Stimulated activated effector memory CD8-positive, alpha-beta T cell treated with anti-CD3 and anti-CD28 coated beads, Interleukin-12 subunit alpha, Interleukin-12 subunit beta, amount 100 ng/mL, for 72 hours (primary cell): ENCODE data around the gene EXTL2.
"Not testable (repeated sequence)": the region's sequence is repeated elsewhere in the genome, so short reads cannot be mapped to it uniquely, and the experiment has no call there.

Experiments
- ATAC-seq: fragments of 150-1000 bp; cut with Tn5 transposase; 2 replicates; pipeline ENCODE4 v1.10.0; 2021
- DNase-seq, 2 donors: peaks; one replicate each; pipeline ENCODE4 v3.0.0; 2021 to 2022; ENCODE audit warnings: low spot score in 2 of 2
- H3K27ac Mint-ChIP-seq: one replicate; pipeline ENCODE4 v1.8.0; 2022; ENCODE audit warnings: mild to moderate bottlenecking, mixed read lengths
- H3K36me3 Mint-ChIP-seq: one replicate; pipeline ENCODE4 v1.8.0; 2022; ENCODE audit warnings: mild to moderate bottlenecking, mixed read lengths
- H3K4me1 Mint-ChIP-seq: one replicate; pipeline ENCODE4 v1.8.0; 2022; ENCODE audit warnings: mixed read lengths
- H3K4me3 Mint-ChIP-seq: one replicate; pipeline ENCODE4 v1.8.0; 2022; ENCODE audit warnings: mild to moderate bottlenecking, mixed read lengths
- H3K9me3 Mint-ChIP-seq: one replicate; pipeline ENCODE4 v1.8.0; 2022; ENCODE audit warnings: mixed read lengths

The EXTL2 gene

GRCh38 chr1:100883963-100884362 lies 10.7 kb downstream of the EXTL2 start:
- DNase-seq (no peak), ATAC-seq (no peak)
- no peaks in the 10 kb centered on the region for H3K4me1 Mint-ChIP-seq
- no peak overlapping the region for H3K4me3 Mint-ChIP-seq
- H3K36me3 Mint-ChIP-seq: no peaks in the 10 kb centered on the region
- no peak overlapping the region for H3K27ac Mint-ChIP-seq
- no peaks in the 10 kb centered on the region for H3K9me3 Mint-ChIP-seq

GRCh38 chr1:100882698-100883097 lies 11.9 kb downstream of the EXTL2 start:
- Mint-ChIP-seq H3K4me1 (no peaks in the 10 kb centered on the region), H3K36me3 (no peaks in the 10 kb centered on the region), H3K9me3 (no peaks in the 10 kb centered on the region), H3K27ac (no peak overlapping the region), H3K4me3 (no peak overlapping the region)
- DNase-seq (no peak), ATAC-seq (no peak)

DNA sequence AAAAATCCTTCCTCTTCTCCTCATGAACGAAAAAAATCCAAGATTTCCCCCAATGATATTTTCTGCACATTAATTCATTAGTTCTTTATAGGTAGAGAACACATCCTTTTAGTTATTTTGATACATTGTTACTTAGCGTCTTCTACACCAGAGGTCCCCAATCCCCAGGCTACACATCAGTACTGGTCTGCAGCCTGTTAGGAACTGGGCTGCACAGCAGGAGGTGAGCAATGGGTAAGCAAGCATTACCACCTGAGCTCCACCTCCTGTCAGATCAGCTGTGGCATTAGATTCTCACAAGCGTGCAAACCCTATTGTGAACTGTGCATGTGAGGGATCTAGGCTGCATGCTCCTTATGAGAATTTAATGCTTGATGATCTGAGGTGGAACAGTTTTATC lies 13.0 kb downstream of the EXTL2 start:
- H3K27ac Mint-ChIP-seq: no peak overlapping the region
- H3K36me3 Mint-ChIP-seq: no peaks in the 10 kb centered on the region
- H3K9me3 Mint-ChIP-seq: no peaks in the 10 kb centered on the region
- ATAC-seq: no peak
- no peak for DNase-seq
- no peak overlapping the region for H3K4me3 Mint-ChIP-seq
- H3K4me1 Mint-ChIP-seq: no peaks in the 10 kb centered on the region

DNA sequence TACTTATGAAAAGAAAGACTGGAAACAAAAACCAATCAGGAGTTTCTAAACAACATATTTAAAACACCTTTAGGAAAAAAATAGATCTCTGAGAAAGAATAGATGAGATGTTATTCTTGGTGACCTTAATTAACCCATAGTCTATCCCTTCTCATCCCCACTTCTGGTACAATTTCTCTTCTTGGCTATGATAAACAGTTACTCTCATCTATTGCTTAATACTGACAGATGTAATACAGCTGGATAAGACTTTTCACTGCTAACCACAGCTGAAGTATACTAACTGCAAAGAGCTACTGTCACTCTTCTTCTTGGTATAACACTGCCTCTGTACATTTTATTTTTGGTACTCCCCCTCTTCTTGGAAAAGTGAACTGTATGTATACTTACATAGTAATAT lies 15.2 kb downstream of the EXTL2 start:
- Mint-ChIP-seq H3K9me3 (no peaks in the 10 kb centered on the region), H3K27ac (no peak overlapping the region)
- ATAC-seq: no peak

DNA sequence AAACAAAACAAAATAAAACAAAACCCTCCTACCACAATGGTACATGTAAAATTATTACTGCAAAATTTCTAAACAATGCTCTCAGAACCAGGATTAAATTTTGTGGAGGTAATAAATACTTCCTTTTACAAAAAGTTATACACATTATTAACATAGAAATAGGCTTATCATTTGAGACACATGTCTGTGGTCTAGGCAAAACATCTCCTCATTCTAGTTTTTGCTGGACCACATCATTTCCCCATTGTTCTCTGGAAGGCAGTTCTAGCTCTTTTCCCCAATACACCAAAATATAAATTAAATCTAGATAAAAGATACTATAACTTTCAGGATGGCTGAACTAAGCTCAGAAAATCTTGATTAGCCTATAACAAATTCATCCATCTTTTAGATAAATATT lies 18.4 kb downstream of the EXTL2 start:
- no peak for DNase-seq
- H3K4me1 Mint-ChIP-seq: no peaks in the 10 kb centered on the region
- no peaks in the 10 kb centered on the region for H3K9me3 Mint-ChIP-seq
- no peak for ATAC-seq
- H3K4me3 Mint-ChIP-seq: no peak overlapping the region
- no peaks in the 10 kb centered on the region for H3K36me3 Mint-ChIP-seq
- H3K27ac Mint-ChIP-seq: no peak overlapping the region

More for the DNA sequence above, 15.2 kb downstream of the EXTL2 start:
- H3K4me3 Mint-ChIP-seq: no peak overlapping the region
- no peaks in the 10 kb centered on the region for H3K36me3 Mint-ChIP-seq
- no peak for DNase-seq
- no peaks in the 10 kb centered on the region for H3K4me1 Mint-ChIP-seq

- no peak for ATAC-seq
- Mint-ChIP-seq H3K9me3 (no peaks in the 10 kb centered on the region), H3K4me3 (no peak overlapping the region), H3K4me1 (no peaks in the 10 kb centered on the region), H3K27ac (no peak overlapping the region), H3K36me3 (no peaks in the 10 kb centered on the region)
- DNase-seq: no peak
Measured at GRCh38 chr1:100875228-100875627, 19.4 kb downstream of the EXTL2 start.

GRCh38 chr1:100874433-100874832 lies 20.2 kb downstream of the EXTL2 start:
- Mint-ChIP-seq H3K4me3 (no peak overlapping the region), H3K36me3 (no peaks in the 10 kb centered on the region), H3K27ac (no peak overlapping the region), H3K4me1 (no peaks in the 10 kb centered on the region), H3K9me3 (no peaks in the 10 kb centered on the region)
- no peak for DNase-seq
- ATAC-seq: no peak

DNA sequence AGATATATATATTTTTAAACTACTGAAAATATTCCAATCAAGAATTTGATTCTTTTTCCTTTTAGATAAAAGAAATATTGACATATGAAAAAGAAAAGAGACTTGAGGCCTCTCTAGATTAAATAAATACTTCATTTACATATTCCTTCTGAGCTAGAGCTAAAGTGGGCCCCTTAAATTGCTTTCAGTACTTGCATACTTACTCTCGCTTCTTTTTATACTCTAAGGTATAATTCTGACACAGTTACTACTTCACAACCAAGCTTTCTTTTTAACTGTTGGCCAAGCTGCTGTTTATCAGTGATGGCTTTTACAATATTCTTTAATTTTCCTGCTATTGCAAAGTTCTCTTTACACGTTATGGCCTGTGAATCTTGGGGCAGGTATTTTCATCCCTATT lies 24.6 kb downstream of the EXTL2 start:
- no peaks in the 10 kb centered on the region for H3K9me3 Mint-ChIP-seq
- H3K27ac Mint-ChIP-seq: no peak overlapping the region
- no peak for ATAC-seq
- H3K36me3 Mint-ChIP-seq: no peaks in the 10 kb centered on the region
- H3K4me3 Mint-ChIP-seq: no peak overlapping the region
- DNase-seq: no peak
- H3K4me1 Mint-ChIP-seq: no peaks in the 10 kb centered on the region

- ATAC-seq: no peak
- Mint-ChIP-seq H3K4me3 (no peak overlapping the region), H3K9me3 (no peaks in the 10 kb centered on the region), H3K4me1 (no peaks in the 10 kb centered on the region), H3K36me3 (no peaks in the 10 kb centered on the region), H3K27ac (no peak overlapping the region)
- no peak for DNase-seq
Measured at GRCh38 chr1:100868364-100868995, 26.2 kb downstream of the EXTL2 start.

DNA sequence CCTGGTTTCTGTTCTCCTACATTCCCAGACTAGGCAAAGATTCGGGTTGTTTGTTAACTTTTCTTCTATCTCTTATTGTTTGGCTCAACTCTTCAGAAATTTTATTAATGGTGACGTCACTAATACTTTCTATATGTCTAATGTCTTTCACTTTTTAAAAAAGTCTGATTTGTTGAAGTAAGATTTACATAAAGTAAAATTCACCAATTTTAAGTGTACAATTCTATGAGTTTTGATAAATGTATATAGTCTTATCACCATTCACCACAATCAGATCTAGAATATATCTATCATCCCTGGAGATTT lies 27.8 kb downstream of the EXTL2 start:
- ATAC-seq: no peak
- no peak for DNase-seq
- H3K4me3 Mint-ChIP-seq: no peak overlapping the region
- H3K9me3 Mint-ChIP-seq: no peaks in the 10 kb centered on the region
- no peaks in the 10 kb centered on the region for H3K4me1 Mint-ChIP-seq
- no peak overlapping the region for H3K27ac Mint-ChIP-seq
- no peaks in the 10 kb centered on the region for H3K36me3 Mint-ChIP-seq

DNA sequence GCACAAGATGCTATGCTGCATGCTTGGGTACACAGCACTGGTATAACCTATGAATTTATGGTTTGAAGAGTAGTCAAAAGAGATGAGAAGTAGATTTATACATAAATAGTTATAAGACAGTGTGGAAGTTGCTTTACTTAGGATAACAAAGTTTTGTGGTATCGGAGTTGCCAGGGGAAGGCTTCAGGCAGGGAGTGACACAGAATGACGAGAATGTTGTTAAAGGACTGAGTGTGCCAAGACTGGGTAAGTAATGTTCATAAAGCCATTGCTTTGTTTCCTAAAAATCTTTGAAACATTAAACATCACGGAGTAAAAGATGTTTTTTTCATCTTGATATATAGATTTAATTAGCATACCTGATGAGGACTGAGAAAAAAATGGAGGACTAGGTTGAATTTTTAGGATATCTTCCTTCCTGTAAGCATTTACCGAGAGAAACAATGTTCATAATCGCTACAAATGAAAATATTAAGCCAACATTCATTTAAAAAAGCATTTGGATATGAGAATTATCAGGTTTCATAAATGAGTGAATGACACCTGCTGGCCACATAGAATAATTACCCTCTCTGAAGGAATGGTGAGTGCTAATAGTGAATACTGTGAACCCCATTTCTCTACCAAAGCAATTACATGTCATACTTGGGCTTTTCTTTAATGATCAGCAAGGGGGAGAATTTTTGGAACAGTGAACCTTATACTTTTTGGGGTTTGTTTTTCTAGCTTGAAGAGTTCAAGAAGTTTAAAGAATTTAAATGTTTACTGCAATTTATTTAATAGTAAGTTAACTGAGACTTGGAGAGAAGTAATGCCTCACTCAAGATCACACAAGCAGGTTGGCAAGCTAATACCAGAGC lies 28.4 kb downstream of the EXTL2 start:
- no peak overlapping the region for H3K27ac Mint-ChIP-seq
- DNase-seq: no peak

DNA sequence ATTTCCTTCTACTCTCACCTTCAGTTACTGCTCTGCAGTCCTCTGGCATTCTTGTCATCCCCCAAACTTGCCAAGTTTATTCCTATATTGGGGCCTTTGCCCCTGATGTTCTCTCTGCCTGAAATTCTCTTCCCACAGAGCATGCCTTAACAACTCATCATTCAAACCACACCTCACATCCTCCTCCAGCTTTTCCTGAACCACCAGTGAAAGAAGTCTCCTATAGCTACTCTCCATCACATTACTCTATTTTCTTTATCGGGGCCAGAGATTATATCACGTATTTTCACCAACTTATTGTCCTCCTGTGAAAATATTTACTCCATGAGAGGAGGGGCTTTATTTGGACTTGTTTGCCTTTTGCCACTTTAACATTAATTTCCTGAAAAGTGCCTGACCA lies 32.1 kb downstream of the EXTL2 start:
- DNase-seq: no peak
- Mint-ChIP-seq H3K27ac (no peak overlapping the region), H3K36me3 (no peaks in the 10 kb centered on the region), H3K4me1 (no peaks in the 10 kb centered on the region), H3K9me3 (no peaks in the 10 kb centered on the region), H3K4me3 (no peak overlapping the region)
- no peak for ATAC-seq

More for the DNA sequence above, 28.4 kb downstream of the EXTL2 start:
- H3K36me3 Mint-ChIP-seq: no peaks in the 10 kb centered on the region
- no peak for ATAC-seq
- H3K9me3 Mint-ChIP-seq: no peaks in the 10 kb centered on the region
- H3K4me1 Mint-ChIP-seq: no peaks in the 10 kb centered on the region
- no peak overlapping the region for H3K4me3 Mint-ChIP-seq

DNA sequence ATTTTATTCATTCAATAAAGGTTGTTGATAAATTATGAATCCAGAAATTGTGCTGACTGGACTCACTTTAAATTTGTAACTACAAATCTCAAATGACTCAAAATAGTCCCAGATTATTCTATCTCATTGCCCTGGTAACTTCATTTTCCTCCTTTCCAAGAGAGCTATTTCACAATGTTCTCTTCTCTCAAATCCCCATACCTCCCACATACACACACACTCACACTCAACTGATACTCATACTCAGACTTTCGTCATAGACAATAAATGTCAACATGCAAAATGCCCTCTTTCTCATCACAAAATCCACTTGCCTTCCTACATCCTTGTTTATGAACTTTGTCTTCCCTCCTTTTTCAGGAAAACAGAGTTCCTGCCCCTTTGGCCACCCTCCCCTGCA lies 33.3 kb downstream of the EXTL2 start:
- H3K9me3 Mint-ChIP-seq: no peaks in the 10 kb centered on the region
- H3K36me3 Mint-ChIP-seq: no peaks in the 10 kb centered on the region
- DNase-seq: no peak
- no peaks in the 10 kb centered on the region for H3K4me1 Mint-ChIP-seq
- no peak for ATAC-seq
- no peak overlapping the region for H3K27ac Mint-ChIP-seq
- no peak overlapping the region for H3K4me3 Mint-ChIP-seq

GRCh38 chr1:100860397-100860991 lies 34.1 kb downstream of the EXTL2 start:
- no peak overlapping the region for H3K27ac Mint-ChIP-seq
- no peaks in the 10 kb centered on the region for H3K9me3 Mint-ChIP-seq
- DNase-seq: no peak
- no peak overlapping the region for H3K4me3 Mint-ChIP-seq
- H3K4me1 Mint-ChIP-seq: no peaks in the 10 kb centered on the region
- ATAC-seq: no peak
- no peaks in the 10 kb centered on the region for H3K36me3 Mint-ChIP-seq

GRCh38 chr1:100855116-100855515 lies 39.5 kb downstream of the EXTL2 start:
- H3K36me3 Mint-ChIP-seq, H3K4me3 Mint-ChIP-seq, ATAC-seq, H3K9me3 Mint-ChIP-seq, DNase-seq, H3K4me1 Mint-ChIP-seq, H3K27ac Mint-ChIP-seq: not testable (repeated sequence)

GRCh38 chr1:100852976-100853375 lies 41.7 kb downstream of the EXTL2 start:
- ATAC-seq (no peak), DNase-seq (no peak)
- Mint-ChIP-seq H3K4me1 (no peaks in the 10 kb centered on the region), H3K9me3 (no peaks in the 10 kb centered on the region), H3K4me3 (no peak overlapping the region), H3K27ac (no peak overlapping the region), H3K36me3 (no peaks in the 10 kb centered on the region)
